Adrenal gland (tissue), 5 donors: ENCODE results near the gene TACC2.

Experiments
- POLR2A ChIP-seq, 2 donors: fragments of 450-650 bp; IDR thresholded peaks; one replicate each; pipeline ENCODE4 v1.6.1; 2017; ENCODE audit warnings: antibody characterized with exemption in 2 of 2, mild to moderate bottlenecking in 2 of 2, moderate library complexity in 1 of 2
- TF ChIP-seq, protein P1 (sequence below), 6 experiments: fragments of 450-650 bp in 4 of 6; fragments of 200-600 bp in 2 of 6; sonication (generic) in 1 of 6; IDR thresholded peaks; 1 replicate in 5 of 6; 2 replicates in 1 of 6; pipeline versions ENCODE4 v1.5.1 to v1.8.0; 2016 to 2021; ENCODE audit warnings: antibody characterized with exemption in 6 of 6, mild to moderate bottlenecking in 2 of 6, moderate library complexity in 1 of 6
- donor health status: DM: no; HTN: no; CAD: no.

DNA sequence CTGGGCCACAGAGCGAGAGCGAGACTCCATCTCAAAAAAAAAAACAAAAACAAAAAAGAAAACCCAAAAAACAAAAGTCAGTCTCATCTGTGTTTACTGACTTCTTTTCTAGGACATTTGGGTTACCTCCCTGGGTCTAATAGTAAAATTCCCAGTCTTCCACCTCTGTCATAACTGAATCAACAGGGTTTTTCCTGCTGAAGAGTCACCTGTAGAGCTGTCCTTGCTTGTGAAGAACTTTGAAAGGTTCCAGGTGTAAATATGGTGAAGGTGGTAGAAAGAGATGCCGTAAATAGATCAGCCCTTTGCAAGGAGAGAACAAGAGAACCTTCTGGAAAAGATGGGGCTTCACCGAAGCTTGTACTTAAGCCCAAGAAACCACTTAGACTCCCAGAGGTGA lies 169.4 kb downstream of the TACC2 start:
- TF ChIP-seq, protein P1, sequence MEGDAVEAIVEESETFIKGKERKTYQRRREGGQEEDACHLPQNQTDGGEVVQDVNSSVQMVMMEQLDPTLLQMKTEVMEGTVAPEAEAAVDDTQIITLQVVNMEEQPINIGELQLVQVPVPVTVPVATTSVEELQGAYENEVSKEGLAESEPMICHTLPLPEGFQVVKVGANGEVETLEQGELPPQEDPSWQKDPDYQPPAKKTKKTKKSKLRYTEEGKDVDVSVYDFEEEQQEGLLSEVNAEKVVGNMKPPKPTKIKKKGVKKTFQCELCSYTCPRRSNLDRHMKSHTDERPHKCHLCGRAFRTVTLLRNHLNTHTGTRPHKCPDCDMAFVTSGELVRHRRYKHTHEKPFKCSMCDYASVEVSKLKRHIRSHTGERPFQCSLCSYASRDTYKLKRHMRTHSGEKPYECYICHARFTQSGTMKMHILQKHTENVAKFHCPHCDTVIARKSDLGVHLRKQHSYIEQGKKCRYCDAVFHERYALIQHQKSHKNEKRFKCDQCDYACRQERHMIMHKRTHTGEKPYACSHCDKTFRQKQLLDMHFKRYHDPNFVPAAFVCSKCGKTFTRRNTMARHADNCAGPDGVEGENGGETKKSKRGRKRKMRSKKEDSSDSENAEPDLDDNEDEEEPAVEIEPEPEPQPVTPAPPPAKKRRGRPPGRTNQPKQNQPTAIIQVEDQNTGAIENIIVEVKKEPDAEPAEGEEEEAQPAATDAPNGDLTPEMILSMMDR (IDR thresholded peaks at IDR 0.05): no peak
- TF ChIP-seq POLR2A (IDR thresholded peaks at IDR 0.05): no peak
